K562 (cell line): ENCODE results near the gene CDC14A.

Source experiments
- CTCF ChIP-seq, 3 experiments: IDR thresholded peaks in 2 of 3; conservative IDR thresholded peaks in 1 of 3; 2 replicates each; pipeline ENCODE4 v1.5.1; 2011 to 2012; ENCODE audit warnings: low read length in 3 of 3, mild to moderate bottlenecking in 3 of 3, control low read depth in 2 of 3, improper control_type of control experiment in 1 of 3, inconsistent platforms in 1 of 3, low read depth in 1 of 3, mixed read lengths in 1 of 3, moderate library complexity in 1 of 3; ENCODE audit not compliant: insufficient read depth in 2 of 3
- POLR2A ChIP-seq: fragments of 450-650 bp; conservative IDR thresholded peaks from 2 replicates; pipeline ENCODE4 v1.6.1; 2016

GRCh38 chr1:100380635-100381034 is 28.3 kb downstream of the CDC14A start:
- TF ChIP-seq CTCF (IDR thresholded peaks at IDR 0.05 in 2 of 3, conservative IDR thresholded peaks at IDR 0.05 in 1 of 3; ENCODE audit: insufficient read depth in 2 of 3, low read depth in 1 of 3, low read length in 3 of 3) = no peak
- TF ChIP-seq POLR2A = no peak
